Measurements from ENCODE around the gene RBBP6.

The RBBP6 gene

DNA sequence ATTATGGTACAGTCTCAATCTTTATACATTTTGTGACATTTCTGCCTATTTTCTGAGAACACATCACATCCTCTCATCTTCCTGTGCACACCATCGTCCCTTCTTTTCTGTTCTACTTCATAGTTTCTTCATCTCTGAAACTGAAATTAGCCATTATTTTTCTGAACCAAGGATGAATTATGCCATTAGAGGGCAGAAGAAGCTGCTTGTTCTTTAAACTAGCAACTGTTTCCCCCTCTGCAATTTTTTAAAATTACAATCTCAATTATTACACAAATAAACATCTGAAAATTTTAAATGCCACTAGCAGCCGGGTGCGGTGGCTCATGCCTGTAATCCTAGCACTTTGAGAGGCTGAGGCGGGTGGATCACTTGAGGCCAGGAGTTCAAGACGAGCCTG, 41.3 kb downstream of the RBBP6 start:
- Histone ChIP-seq H4K91ac (ENCODE audit: low read depth, low read length, poor library complexity) (no peak overlapping the region), H3K79me1 (ENCODE audit: low read depth, low read length) (no peaks in the 10 kb centered on the region), H3K4me3 (ENCODE audit: low read length in 2 of 2) (no peak overlapping the region), H3K27me3 (ENCODE audit: control insufficient read depth in 3 of 3, insufficient read depth in 3 of 3, low read depth in 1 of 3, low read length in 3 of 3) (peaks cover 0 to 2% (median 0%) of the 10 kb centered on the region in 3 experiments), H2BK12ac (ENCODE audit: low read length) (no peak overlapping the region), H3K4me1 (ENCODE audit: control insufficient read depth in 2 of 2, insufficient read depth in 1 of 2, low read depth in 1 of 2, low read length in 2 of 2) (no peaks in the 10 kb centered on the region), H3K36me3 (replicated peaks in 1 of 2; ENCODE audit: control insufficient read depth in 2 of 2, insufficient read depth in 2 of 2, low read length in 2 of 2) (no peaks in the 10 kb centered on the region), H3K4ac (ENCODE audit: low read length) (no peak overlapping the region), H3K4me2 (ENCODE audit: insufficient read depth, low read length, poor library complexity, severe bottlenecking) (no peak overlapping the region), H2BK5ac (ENCODE audit: low read length) (no peak overlapping the region), H2BK120ac (ENCODE audit: low read depth, low read length) (no peak overlapping the region), H3K18ac (ENCODE audit: low read length) (no peak overlapping the region), H2AFZ (ENCODE audit: low read length) (no peak overlapping the region), H2BK15ac (ENCODE audit: low read length) (no peak overlapping the region), H3K9me3 (replicated peaks in 1 of 2; ENCODE audit: control insufficient read depth in 2 of 2, insufficient read depth in 1 of 2, low read depth in 1 of 2, low read length in 2 of 2) (peaks cover 0 to 7% of the 10 kb centered on the region in 2 donors), H2AK5ac (ENCODE audit: low read depth, low read length) (no peak overlapping the region), H3K23ac (ENCODE audit: low read depth, low read length, poor library complexity) (no peak overlapping the region), H4K8ac (ENCODE audit: low read depth, low read length) (no peak overlapping the region), H3K14ac (ENCODE audit: low read length) (no peak overlapping the region), H3K9ac (ENCODE audit: low read depth, low read length, poor library complexity) (no peak overlapping the region), H3K27ac (replicated peaks; ENCODE audit: low read length) (no peak overlapping the region)
- no CpG with 5 or more reads among the region's 5 CpGs for WGBS, 2 donors (ENCODE audit: extremely low coverage in 2 of 2, insufficient read length in 2 of 2, insufficient replicate concordance in 1 of 2)
- no peak for DNase-seq (ENCODE audit: low spot score)

- H3K4me1 ChIP-seq (ENCODE audit: control insufficient read depth in 2 of 2, insufficient read depth in 1 of 2, low read depth in 1 of 2, low read length in 2 of 2): no peaks in the 10 kb centered on the region
- H3K4me2 ChIP-seq (ENCODE audit: insufficient read depth, low read length, poor library complexity, severe bottlenecking): no peak overlapping the region
- H3K36me3 ChIP-seq (replicated peaks in 1 of 2; ENCODE audit: control insufficient read depth in 2 of 2, insufficient read depth in 2 of 2, low read length in 2 of 2): no peaks in the 10 kb centered on the region
- no peak overlapping the region for H3K9ac ChIP-seq (ENCODE audit: low read depth, low read length, poor library complexity)
- H3K4me3 ChIP-seq (ENCODE audit: low read length in 2 of 2): no peak overlapping the region
- no peak overlapping the region for H2BK120ac ChIP-seq (ENCODE audit: low read depth, low read length)
- peaks cover 0 to 2% (median 0%) of the 10 kb centered on the region in 3 experiments for H3K27me3 ChIP-seq (ENCODE audit: control insufficient read depth in 3 of 3, insufficient read depth in 3 of 3, low read depth in 1 of 3, low read length in 3 of 3)
- H2AK5ac ChIP-seq (ENCODE audit: low read depth, low read length): no peak overlapping the region
- H3K4ac ChIP-seq (ENCODE audit: low read length): no peak overlapping the region
- no peak overlapping the region for H2AFZ ChIP-seq (ENCODE audit: low read length)
- H3K18ac ChIP-seq (ENCODE audit: low read length): no peak overlapping the region
- DNase-seq (ENCODE audit: low spot score): no peak
- H2BK12ac ChIP-seq (ENCODE audit: low read length): no peak overlapping the region
- H3K9me3 ChIP-seq (replicated peaks in 1 of 2; ENCODE audit: control insufficient read depth in 2 of 2, insufficient read depth in 1 of 2, low read depth in 1 of 2, low read length in 2 of 2): no peaks in the 10 kb centered on the region
- whole genome bisulfite sequencing, 2 donors (ENCODE audit: extremely low coverage in 2 of 2, insufficient read length in 2 of 2, insufficient replicate concordance in 1 of 2): no CpG with 5 or more reads among the region's 5 CpGs
- no peak overlapping the region for H4K91ac ChIP-seq (ENCODE audit: low read depth, low read length, poor library complexity)
- H3K23ac ChIP-seq (ENCODE audit: low read depth, low read length, poor library complexity): no peak overlapping the region
- H2BK5ac ChIP-seq (ENCODE audit: low read length): no peak overlapping the region
- no peak overlapping the region for H3K14ac ChIP-seq (ENCODE audit: low read length)
- no peak overlapping the region for H2BK15ac ChIP-seq (ENCODE audit: low read length)
- H4K8ac ChIP-seq (ENCODE audit: low read depth, low read length): no peak overlapping the region
- H3K79me1 ChIP-seq (ENCODE audit: low read depth, low read length): no peaks in the 10 kb centered on the region
- no peak overlapping the region for H3K27ac ChIP-seq (replicated peaks; ENCODE audit: low read length)
Observed at GRCh38 chr16:24583494-24583893, 44.1 kb downstream of the RBBP6 start.

GRCh38 chr16:24589997-24590396, 50.6 kb downstream of the RBBP6 start:
- no CpG with 5 or more reads among the region's 1 CpG for WGBS, 2 donors (ENCODE audit: extremely low coverage in 2 of 2, insufficient read length in 2 of 2, insufficient replicate concordance in 1 of 2)
- H3K4me3 ChIP-seq (ENCODE audit: low read length in 2 of 2): no peak overlapping the region

GRCh38 chr16:24598777-24599437, 59.5 kb downstream of the RBBP6 start:
- no peak overlapping the region for H2BK120ac ChIP-seq (ENCODE audit: low read depth, low read length)

More at GRCh38 chr16:24589997-24590396, 50.6 kb downstream of the RBBP6 start:
- Histone ChIP-seq H2BK12ac (ENCODE audit: low read length) (no peak overlapping the region), H3K79me1 (ENCODE audit: low read depth, low read length) (no peaks in the 10 kb centered on the region), H2BK5ac (ENCODE audit: low read length) (no peak overlapping the region), H3K4me2 (ENCODE audit: insufficient read depth, low read length, poor library complexity, severe bottlenecking) (no peak overlapping the region), H3K18ac (ENCODE audit: low read length) (no peak overlapping the region), H3K14ac (ENCODE audit: low read length) (no peak overlapping the region), H3K27me3 (ENCODE audit: control insufficient read depth in 3 of 3, insufficient read depth in 3 of 3, low read depth in 1 of 3, low read length in 3 of 3) (peaks cover 0 to 2% (median 0%) of the 10 kb centered on the region in 3 experiments), H3K36me3 (replicated peaks in 1 of 2; ENCODE audit: control insufficient read depth in 2 of 2, insufficient read depth in 2 of 2, low read length in 2 of 2) (no peaks in the 10 kb centered on the region), H2AFZ (ENCODE audit: low read length) (no peak overlapping the region), H3K9ac (ENCODE audit: low read depth, low read length, poor library complexity) (no peak overlapping the region), H3K27ac (replicated peaks; ENCODE audit: low read length) (no peak overlapping the region), H2AK5ac (ENCODE audit: low read depth, low read length) (no peak overlapping the region), H2BK15ac (ENCODE audit: low read length) (no peak overlapping the region), H3K4me1 (ENCODE audit: control insufficient read depth in 2 of 2, insufficient read depth in 1 of 2, low read depth in 1 of 2, low read length in 2 of 2) (no peaks in the 10 kb centered on the region), H3K9me3 (replicated peaks in 1 of 2; ENCODE audit: control insufficient read depth in 2 of 2, insufficient read depth in 1 of 2, low read depth in 1 of 2, low read length in 2 of 2) (no peaks in the 10 kb centered on the region), H4K8ac (ENCODE audit: low read depth, low read length) (no peak overlapping the region), H4K91ac (ENCODE audit: low read depth, low read length, poor library complexity) (no peak overlapping the region), H2BK120ac (ENCODE audit: low read depth, low read length) (no peak overlapping the region), H3K23ac (ENCODE audit: low read depth, low read length, poor library complexity) (no peak overlapping the region), H3K4ac (ENCODE audit: low read length) (no peak overlapping the region)
- DNase-seq (ENCODE audit: low spot score): no peak

More at GRCh38 chr16:24598777-24599437, 59.5 kb downstream of the RBBP6 start:
- no peak overlapping the region for H2AFZ ChIP-seq (ENCODE audit: low read length)
- H3K14ac ChIP-seq (ENCODE audit: low read length): no peak overlapping the region
- H2BK5ac ChIP-seq (ENCODE audit: low read length): no peak overlapping the region
- no CpG with 5 or more reads among the region's 8 CpGs for WGBS, 2 donors (ENCODE audit: extremely low coverage in 2 of 2, insufficient read length in 2 of 2, insufficient replicate concordance in 1 of 2)
- no peak overlapping the region for H3K18ac ChIP-seq (ENCODE audit: low read length)
- no peaks in the 10 kb centered on the region for H3K9me3 ChIP-seq (replicated peaks in 1 of 2; ENCODE audit: control insufficient read depth in 2 of 2, insufficient read depth in 1 of 2, low read depth in 1 of 2, low read length in 2 of 2)
- DNase-seq (ENCODE audit: low spot score): no peak
- H3K79me1 ChIP-seq (ENCODE audit: low read depth, low read length): peaks cover 2% of the 10 kb centered on the region
- no peak overlapping the region for H3K9ac ChIP-seq (ENCODE audit: low read depth, low read length, poor library complexity)
- H3K4me2 ChIP-seq (ENCODE audit: insufficient read depth, low read length, poor library complexity, severe bottlenecking): no peak overlapping the region
- H3K23ac ChIP-seq (ENCODE audit: low read depth, low read length, poor library complexity): no peak overlapping the region
- no peak overlapping the region for H2BK12ac ChIP-seq (ENCODE audit: low read length)
- no peaks in the 10 kb centered on the region for H3K4me1 ChIP-seq (ENCODE audit: control insufficient read depth in 2 of 2, insufficient read depth in 1 of 2, low read depth in 1 of 2, low read length in 2 of 2)
- no peak overlapping the region for H3K4ac ChIP-seq (ENCODE audit: low read length)
- H3K36me3 ChIP-seq (replicated peaks in 1 of 2; ENCODE audit: control insufficient read depth in 2 of 2, insufficient read depth in 2 of 2, low read length in 2 of 2): no peaks in the 10 kb centered on the region
- H2AK5ac ChIP-seq (ENCODE audit: low read depth, low read length): no peak overlapping the region
- H3K27ac ChIP-seq (replicated peaks; ENCODE audit: low read length): no peak overlapping the region
- H4K91ac ChIP-seq (ENCODE audit: low read depth, low read length, poor library complexity): no peak overlapping the region
- no peak overlapping the region for H4K8ac ChIP-seq (ENCODE audit: low read depth, low read length)
- H3K27me3 ChIP-seq (ENCODE audit: control insufficient read depth in 3 of 3, insufficient read depth in 3 of 3, low read depth in 1 of 3, low read length in 3 of 3): no peaks in the 10 kb centered on the region
- H3K4me3 ChIP-seq (ENCODE audit: low read length in 2 of 2): no peak overlapping the region
- no peak overlapping the region for H2BK15ac ChIP-seq (ENCODE audit: low read length)
